Endodermal cell (in vitro differentiated cells): ENCODE data around the gene ZDHHC17. TPM values are rescaled to one million over a fixed set of nuclear protein-coding genes. Genes with fewer than 3 reads are reported as not detected.

Experiments
- DNase-seq: peaks from one replicate; pipeline ENCODE4 v3.0.0-alpha.2; 2017
- H3K27ac ChIP-seq: 2 replicates; pipeline ENCODE4 v1.5.1; 2013; ENCODE audit warnings: mild to moderate bottlenecking, low read depth, low read length, moderate library complexity
- H3K27me3 ChIP-seq: 2 replicates; pipeline ENCODE4 v1.6.1; 2013; ENCODE audit warnings: mild to moderate bottlenecking, low read length, moderate library complexity; ENCODE audit not compliant: insufficient read depth, control insufficient read depth, poor library complexity, severe bottlenecking
- H3K36me3 ChIP-seq: 2 replicates; pipeline ENCODE4 v1.7.0; 2013; ENCODE audit warnings: mild to moderate bottlenecking, low read length, moderate library complexity; ENCODE audit not compliant: control insufficient read depth, insufficient read depth
- H3K4me1 ChIP-seq: one replicate; pipeline ENCODE4 v1.7.0; 2013; ENCODE audit warnings: low read length; ENCODE audit not compliant: control insufficient read depth, insufficient read depth
- H3K4me3 ChIP-seq: 2 replicates; pipeline ENCODE4 v1.5.1; 2013; ENCODE audit warnings: mild to moderate bottlenecking, low read length, moderate library complexity
- H3K9ac ChIP-seq: 2 replicates; pipeline ENCODE4 v1.6.1; 2013; ENCODE audit warnings: mild to moderate bottlenecking, low read length, moderate library complexity; ENCODE audit not compliant: poor library complexity, severe bottlenecking; ENCODE audit errors: extremely low read depth
- H3K9me3 ChIP-seq: 2 replicates; pipeline ENCODE4 v1.6.1; 2013; ENCODE audit warnings: mild to moderate bottlenecking, low read length, moderate library complexity; ENCODE audit not compliant: control insufficient read depth
- H3K27ac Mint-ChIP-seq: 2 replicates; pipeline ENCODE4 v1.8.0; 2020; ENCODE audit warnings: mixed read lengths
- H3K27me3 Mint-ChIP-seq: 2 replicates; pipeline ENCODE4 v1.8.0; 2021; ENCODE audit warnings: mild to moderate bottlenecking, mixed read lengths; ENCODE audit not compliant: insufficient read depth
- H3K36me3 Mint-ChIP-seq: 2 replicates; pipeline ENCODE4 v1.8.0; 2020; ENCODE audit warnings: low read depth, mixed read lengths
- H3K4me1 Mint-ChIP-seq: 2 replicates; pipeline ENCODE4 v1.8.0; 2020; ENCODE audit warnings: mixed read lengths
- H3K4me3 Mint-ChIP-seq: 2 replicates; pipeline ENCODE4 v1.8.0; 2020; ENCODE audit warnings: mild to moderate bottlenecking, moderate library complexity, mixed read lengths
- H3K9me3 Mint-ChIP-seq: 2 replicates; pipeline ENCODE4 v1.8.0; 2020; ENCODE audit warnings: mild to moderate bottlenecking, mixed read lengths
- CTCF ChIP-seq: fragments of 200-600 bp; sonication (generic); conservative IDR thresholded peaks from 2 replicates; pipeline ENCODE4 v1.5.0; 2021; ENCODE audit warnings: antibody characterized with exemption, mild to moderate bottlenecking
- WGBS, 2 experiments: methylation state at CpG; one replicate each; pipeline versions ENCODE4 v1.1.5 to v1.1.7; 2013; ENCODE audit warnings: missing lambda C conversion rate in 2 of 2, mixed read lengths in 1 of 2; ENCODE audit not compliant: insufficient coverage in 1 of 2, insufficient read length in 1 of 2; 5-methylcytosine and 5-hydroxymethylcytosine counted together
- total RNA-seq, 2 donors: library from RNA; stranded (reverse); fragmentation: NEBNext Ultra II Directional in 1 of 2; extraction: Animal tissue kit (Norgen Biotek cat#: 25700) in 1 of 2; gene quantifications; 2 replicates in 1 of 2; 3 replicates in 1 of 2; pipeline ENCODE4 v1.2.1, GENCODE V29; 2021

The ZDHHC17 gene
- total RNA-seq, 2 donors from 2014 or later: 37.9 to 40.0 TPM

- peaks cover 15% of the 10 kb centered on the region for H3K4me1 Mint-ChIP-seq
- no peak overlapping the region for H3K27ac Mint-ChIP-seq
- H3K9me3 ChIP-seq: no peaks in the 10 kb centered on the region
- peaks cover 10% of the 10 kb centered on the region for H3K27me3 Mint-ChIP-seq
- no peak overlapping the region for H3K4me3 Mint-ChIP-seq
- no peaks in the 10 kb centered on the region for H3K36me3 ChIP-seq
- H3K9ac ChIP-seq: no peak overlapping the region
- H3K4me1 ChIP-seq: peaks cover 6% of the 10 kb centered on the region
- H3K27ac ChIP-seq: no peak overlapping the region
- DNase-seq: peak; percentile 50
- no peak overlapping the region for H3K4me3 ChIP-seq
- no peaks in the 10 kb centered on the region for H3K9me3 Mint-ChIP-seq
- WGBS, 2 experiments: 91 to 100% methylated on average over 2 to 6 of the region's 6 CpGs
- no peak for TF ChIP-seq CTCF
- H3K36me3 Mint-ChIP-seq: no peaks in the 10 kb centered on the region
- H3K27me3 ChIP-seq: peaks cover 19% of the 10 kb centered on the region
Observed at GRCh38 chr12:76883151-76883550, 119.2 kb downstream of the ZDHHC17 start.

- H3K27ac Mint-ChIP-seq: no peak overlapping the region
- no peaks in the 10 kb centered on the region for H3K36me3 ChIP-seq
Observed at GRCh38 chr12:76883811-76884210, 119.9 kb downstream of the ZDHHC17 start.

GRCh38 chr12:76888775-76889174 is 124.9 kb downstream of the ZDHHC17 start:
- 88 to 100% methylated on average over 1 of the region's 1 CpG for WGBS, 2 experiments
- peak; percentile 42 for DNase-seq
- H3K4me1 ChIP-seq: no peaks in the 10 kb centered on the region
- Mint-ChIP-seq H3K4me3 (no peak overlapping the region), H3K9me3 (peaks cover 2% of the 10 kb centered on the region), H3K27me3 (no peaks in the 10 kb centered on the region), H3K4me1 (no peaks in the 10 kb centered on the region), H3K36me3 (no peaks in the 10 kb centered on the region), H3K27ac (no peak overlapping the region)
- H3K27me3 ChIP-seq: no peaks in the 10 kb centered on the region
- no peak overlapping the region for H3K9ac ChIP-seq
- H3K9me3 ChIP-seq: peaks cover 3% of the 10 kb centered on the region
- no peak overlapping the region for H3K4me3 ChIP-seq
- no peak for TF ChIP-seq CTCF
- no peak overlapping the region for H3K27ac ChIP-seq
- H3K36me3 ChIP-seq: no peaks in the 10 kb centered on the region

More at GRCh38 chr12:76883811-76884210, 119.9 kb downstream of the ZDHHC17 start:
- no peak overlapping the region for H3K4me3 Mint-ChIP-seq
- DNase-seq: peak; percentile 36
- peaks cover 15% of the 10 kb centered on the region for H3K4me1 Mint-ChIP-seq
- Histone ChIP-seq H3K9ac (no peak overlapping the region), H3K27me3 (peaks cover 19% of the 10 kb centered on the region), H3K4me1 (peaks cover 6% of the 10 kb centered on the region), H3K9me3 (no peaks in the 10 kb centered on the region), H3K4me3 (no peak overlapping the region), H3K27ac (no peak overlapping the region)
- H3K27me3 Mint-ChIP-seq: peaks cover 10% of the 10 kb centered on the region
- no peaks in the 10 kb centered on the region for H3K36me3 Mint-ChIP-seq
- no peaks in the 10 kb centered on the region for H3K9me3 Mint-ChIP-seq
- WGBS, 2 experiments: 94 to 100% methylated on average over 1 of the region's 2 CpGs
- TF ChIP-seq CTCF: no peak
